ENCODE results near the gene RAB31.

The RAB31 gene

DNA sequence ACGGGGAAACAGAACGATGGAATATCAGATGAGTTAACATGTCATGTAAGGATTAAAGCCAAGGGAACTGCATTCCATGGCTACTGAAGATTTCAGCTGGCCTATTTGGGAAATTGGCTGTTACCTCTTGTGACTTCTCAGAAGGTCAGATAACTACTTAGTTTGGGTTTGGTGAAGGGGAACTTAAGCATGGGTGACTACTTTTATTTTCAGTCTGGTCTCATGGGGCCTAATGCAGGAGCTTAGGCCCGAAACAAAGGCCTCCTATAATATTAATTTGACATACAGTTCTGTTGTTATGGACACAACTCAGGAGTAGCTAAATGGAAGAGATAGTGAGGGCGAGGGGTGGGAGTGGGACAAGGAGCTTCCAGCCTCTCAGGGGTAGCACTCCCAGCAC, 133.7 kb downstream of the RAB31 start:
- no peak overlapping the region for H3K27ac ChIP-seq
- DNase-seq (ENCODE audit: low read depth, low spot score), result no peak
- TF ChIP-seq EZH2 (IDR thresholded peaks at IDR 0.05), result no peak
- no peak for TF ChIP-seq FOXP2 (optimal IDR thresholded peaks at IDR 0.05; ENCODE audit: control extremely low read depth, extremely low read length, insufficient read depth)
- no peak for TF ChIP-seq POLR2AphosphoS5 (IDR thresholded peaks at IDR 0.05; ENCODE audit: borderline replicate concordance, low read depth, low read length)
- H3K9me3 ChIP-seq (ENCODE audit: low read depth, low read length), result no peaks in the 10 kb centered on the region
- H3K9ac ChIP-seq (ENCODE audit: insufficient read length), result no peak overlapping the region
- H3K36me3 ChIP-seq (ENCODE audit: insufficient read depth, low read length), result no peaks in the 10 kb centered on the region
- no peak overlapping the region for H3K4me3 ChIP-seq

DNA sequence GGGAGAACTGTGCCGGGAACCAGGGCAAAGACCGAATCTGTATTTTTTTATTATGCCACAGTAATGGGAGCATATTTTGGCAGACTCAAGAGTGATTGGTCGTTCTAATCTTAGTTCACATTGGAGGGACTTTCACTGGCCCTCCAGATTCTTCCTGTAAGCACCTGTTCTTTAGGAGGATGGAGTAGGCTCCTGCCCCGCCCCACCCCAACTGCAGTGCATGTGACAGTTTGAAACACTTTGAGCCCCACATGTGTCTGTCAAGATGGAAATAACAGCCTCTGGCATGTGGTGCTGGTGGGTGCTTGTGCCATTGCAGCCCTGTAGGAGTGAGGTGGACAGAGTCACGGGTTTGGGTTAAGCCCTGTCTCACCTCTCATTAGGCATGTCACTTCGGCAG, 134.3 kb downstream of the RAB31 start:
- no peaks in the 10 kb centered on the region for H3K9me3 ChIP-seq (ENCODE audit: low read depth, low read length)
- H3K9ac ChIP-seq (ENCODE audit: insufficient read length), result no peak overlapping the region
- no peak overlapping the region for H3K27ac ChIP-seq
- H3K4me3 ChIP-seq, result no peak overlapping the region
- H3K36me3 ChIP-seq (ENCODE audit: insufficient read depth, low read length), result no peaks in the 10 kb centered on the region
- TF ChIP-seq EZH2 (IDR thresholded peaks at IDR 0.05) (no peak), FOXP2 (optimal IDR thresholded peaks at IDR 0.05; ENCODE audit: control extremely low read depth, extremely low read length, insufficient read depth) (no peak), POLR2AphosphoS5 (IDR thresholded peaks at IDR 0.05; ENCODE audit: borderline replicate concordance, low read depth, low read length) (no peak)
- no peak for DNase-seq (ENCODE audit: low read depth, low spot score)

DNA sequence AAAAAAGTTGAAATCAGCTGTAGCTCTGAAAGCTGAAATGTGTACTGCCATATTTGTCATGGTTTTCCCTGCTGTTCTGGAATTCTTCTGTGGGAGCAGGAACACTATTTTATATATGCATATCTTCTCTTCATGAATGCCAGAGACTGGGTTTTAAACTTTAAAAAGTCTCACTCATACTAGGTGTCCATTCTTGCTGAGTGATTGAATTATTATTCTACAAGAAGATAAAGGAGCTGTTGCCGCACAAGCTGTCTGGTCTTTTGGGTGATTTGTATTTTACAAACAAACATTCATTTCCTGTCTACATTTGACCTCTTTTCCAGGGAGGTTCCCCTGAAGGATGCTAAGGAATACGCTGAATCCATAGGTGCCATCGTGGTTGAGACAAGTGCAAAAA, 137.2 kb downstream of the RAB31 start:
- TF ChIP-seq EZH2 (IDR thresholded peaks at IDR 0.05) (no peak), FOXP2 (optimal IDR thresholded peaks at IDR 0.05; ENCODE audit: control extremely low read depth, extremely low read length, insufficient read depth) (no peak), POLR2AphosphoS5 (IDR thresholded peaks at IDR 0.05; ENCODE audit: borderline replicate concordance, low read depth, low read length) (no peak)
- Histone ChIP-seq H3K4me3 (no peak overlapping the region), H3K9ac (ENCODE audit: insufficient read length) (no peak overlapping the region), H3K36me3 (ENCODE audit: insufficient read depth, low read length) (no peaks in the 10 kb centered on the region), H3K9me3 (ENCODE audit: low read depth, low read length) (no peaks in the 10 kb centered on the region), H3K27ac (no peak overlapping the region)
- no peak for DNase-seq (ENCODE audit: low read depth, low spot score)

DNA sequence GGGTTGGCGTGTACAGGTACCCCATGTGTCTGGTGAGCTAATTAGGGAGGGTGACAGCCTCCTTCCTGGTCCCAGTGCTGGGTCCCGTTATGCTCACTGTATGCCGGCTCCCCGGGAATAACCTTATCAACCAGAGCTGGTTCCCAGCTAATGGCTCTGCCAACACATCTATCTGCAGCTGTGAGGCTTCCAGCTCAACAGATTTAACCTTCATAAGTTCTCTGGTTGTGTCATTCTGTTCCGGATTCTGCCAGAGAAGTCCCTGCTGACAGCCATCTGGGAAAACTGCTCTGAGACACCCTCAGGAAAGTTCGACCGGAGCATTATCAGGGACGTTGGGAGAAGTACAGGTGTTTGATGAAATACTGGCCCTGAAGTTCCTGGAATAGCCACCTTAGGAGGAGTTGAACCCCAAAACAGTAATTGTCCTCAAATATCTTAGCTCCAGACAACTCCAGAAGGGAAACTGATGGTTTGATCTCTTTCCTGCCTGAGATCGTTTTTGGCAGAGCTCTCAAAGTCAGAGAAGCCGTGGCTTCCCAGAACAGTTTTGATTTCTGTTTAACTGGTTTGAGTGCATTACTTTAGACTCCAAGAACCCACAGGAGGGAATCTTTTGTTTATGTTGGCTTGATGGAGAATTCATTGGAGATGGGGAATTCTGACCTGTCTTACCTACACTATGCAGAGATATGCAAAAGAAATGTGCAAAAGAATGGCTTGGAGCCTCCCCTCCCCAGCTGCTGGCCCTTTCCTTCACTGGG, 138.2 kb downstream of the RAB31 start:
- H3K27ac ChIP-seq, result no peak overlapping the region
- TF ChIP-seq POLR2AphosphoS5 (IDR thresholded peaks at IDR 0.05; ENCODE audit: borderline replicate concordance, low read depth, low read length), result no peak
- no peak for TF ChIP-seq FOXP2 (optimal IDR thresholded peaks at IDR 0.05; ENCODE audit: control extremely low read depth, extremely low read length, insufficient read depth)
- no peak for TF ChIP-seq EZH2 (IDR thresholded peaks at IDR 0.05)
- no peaks in the 10 kb centered on the region for H3K9me3 ChIP-seq (ENCODE audit: low read depth, low read length)
- no peak for DNase-seq (ENCODE audit: low read depth, low spot score)
- no peak overlapping the region for H3K9ac ChIP-seq (ENCODE audit: insufficient read length)
- H3K4me3 ChIP-seq, result no peak overlapping the region
- no peaks in the 10 kb centered on the region for H3K36me3 ChIP-seq (ENCODE audit: insufficient read depth, low read length)

DNA sequence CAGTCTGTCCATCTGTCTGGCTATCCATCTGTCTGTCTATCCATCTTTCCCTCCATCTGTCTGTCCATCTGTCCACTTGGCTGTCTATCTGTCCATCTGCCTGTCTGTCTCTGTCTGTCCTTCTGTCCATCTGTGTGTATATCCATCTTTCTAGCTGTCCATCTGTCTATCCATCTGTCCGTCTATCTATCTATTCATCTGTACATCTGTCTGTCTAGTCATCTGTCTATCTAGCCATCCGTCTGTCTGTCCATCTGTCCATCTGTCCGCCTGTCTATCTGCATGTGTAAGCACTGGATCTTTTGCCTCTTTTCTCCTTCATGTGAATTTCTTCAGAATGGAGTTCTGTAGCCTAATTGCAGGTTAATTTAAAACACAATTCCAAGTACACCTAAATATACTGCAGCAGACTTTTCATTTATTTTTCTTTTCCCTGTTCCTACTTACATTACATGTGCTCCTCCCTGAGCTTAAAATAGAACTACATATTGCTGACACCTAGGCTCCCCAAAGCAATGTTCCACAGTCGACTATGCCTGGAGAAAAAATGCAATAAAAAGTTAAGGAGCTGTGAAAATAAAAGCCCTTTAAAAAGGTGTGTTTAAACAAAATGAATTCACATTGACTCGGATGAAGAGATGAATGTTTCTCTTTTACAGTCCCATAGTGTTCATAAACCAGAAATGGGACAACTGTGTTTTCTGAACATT, 140.2 kb downstream of the RAB31 start:
- Histone ChIP-seq H3K4me3 (no peak overlapping the region), H3K36me3 (ENCODE audit: insufficient read depth, low read length) (no peaks in the 10 kb centered on the region), H3K9me3 (ENCODE audit: low read depth, low read length) (no peaks in the 10 kb centered on the region), H3K27ac (no peak overlapping the region), H3K9ac (ENCODE audit: insufficient read length) (no peak overlapping the region)
- DNase-seq (ENCODE audit: low read depth, low spot score), result no peak
- no peak for TF ChIP-seq POLR2AphosphoS5 (IDR thresholded peaks at IDR 0.05; ENCODE audit: borderline replicate concordance, low read depth, low read length)
- TF ChIP-seq EZH2 (IDR thresholded peaks at IDR 0.05), result no peak
- TF ChIP-seq FOXP2 (optimal IDR thresholded peaks at IDR 0.05; ENCODE audit: control extremely low read depth, extremely low read length, insufficient read depth), result no peak

DNA sequence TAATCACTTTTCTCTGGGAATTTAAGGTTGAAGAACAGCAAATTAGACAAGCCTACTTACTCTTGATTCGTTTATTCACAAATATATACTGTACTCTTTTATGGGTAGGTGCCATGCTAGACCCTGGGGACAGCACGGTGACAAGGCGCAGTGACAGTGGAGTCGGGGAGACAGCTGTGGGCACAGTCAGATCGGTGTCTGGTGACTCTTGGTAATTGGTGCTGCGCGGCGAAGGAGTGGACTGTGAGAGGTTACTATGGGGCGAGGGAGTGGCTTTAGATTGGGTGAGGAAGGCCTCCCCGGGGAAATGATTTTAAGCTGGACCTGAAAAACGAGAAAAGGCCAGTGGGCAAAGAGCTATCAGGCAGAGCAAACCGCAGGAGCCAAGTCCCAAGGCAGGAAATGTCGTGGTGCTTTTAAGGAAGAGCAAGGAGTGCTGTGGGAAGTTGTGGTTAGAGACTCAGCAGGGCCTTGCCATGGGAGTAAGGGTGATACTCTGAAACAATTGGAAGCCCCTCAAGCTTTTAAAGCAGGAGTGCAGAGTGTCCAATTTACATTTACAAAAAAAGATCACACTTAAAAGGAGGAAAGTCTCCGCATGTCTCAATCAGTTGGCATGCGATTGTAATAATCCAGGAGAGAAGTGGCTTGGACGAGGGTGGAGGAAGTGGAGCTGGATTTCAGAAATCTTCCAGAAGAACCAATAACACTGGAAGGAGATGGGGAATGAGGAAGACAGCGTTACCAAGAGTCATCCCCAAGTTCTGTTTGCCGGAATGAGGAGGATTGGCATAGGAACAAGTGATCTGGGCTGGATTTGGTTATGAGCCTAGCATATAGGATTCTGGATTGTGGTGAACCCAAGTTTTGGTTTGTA, 141.5 kb downstream of the RAB31 start:
- no peak for TF ChIP-seq EZH2 (IDR thresholded peaks at IDR 0.05)
- TF ChIP-seq POLR2AphosphoS5 (IDR thresholded peaks at IDR 0.05; ENCODE audit: borderline replicate concordance, low read depth, low read length), result peak; percentile 33; the same call in 1 of the 2 replicates
- TF ChIP-seq FOXP2 (optimal IDR thresholded peaks at IDR 0.05; ENCODE audit: control extremely low read depth, extremely low read length, insufficient read depth), result no peak
- H3K4me3 ChIP-seq, result peak overlapping the region; percentile 10
- no peak overlapping the region for H3K9ac ChIP-seq (ENCODE audit: insufficient read length)
- peak; percentile 63 for DNase-seq (ENCODE audit: low read depth, low spot score)
- H3K9me3 ChIP-seq (ENCODE audit: low read depth, low read length), result no peaks in the 10 kb centered on the region
- H3K36me3 ChIP-seq (ENCODE audit: insufficient read depth, low read length), result no peaks in the 10 kb centered on the region
- no peak overlapping the region for H3K27ac ChIP-seq

DNA sequence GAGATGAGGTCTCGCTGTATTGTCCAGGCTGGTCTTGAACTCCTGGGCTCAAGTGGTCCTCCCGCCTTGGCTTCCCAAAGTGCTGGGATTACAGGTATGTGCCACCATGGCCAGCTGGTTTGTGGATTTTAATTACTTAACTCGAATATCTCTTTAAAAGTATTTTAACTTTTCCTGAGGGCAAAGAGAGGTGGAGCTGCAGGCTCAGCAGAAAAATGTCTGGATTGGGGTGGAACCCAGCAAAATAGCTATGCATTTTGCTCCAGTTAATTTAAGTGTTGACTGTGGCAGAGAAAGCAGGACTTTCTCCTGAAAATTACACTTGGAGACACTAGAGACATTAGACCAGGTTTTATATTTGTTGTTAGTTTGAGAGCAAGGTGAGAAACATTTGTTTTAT, 142.2 kb downstream of the RAB31 start:
- H3K36me3 ChIP-seq (ENCODE audit: insufficient read depth, low read length), result no peaks in the 10 kb centered on the region
- no peak for TF ChIP-seq POLR2AphosphoS5 (IDR thresholded peaks at IDR 0.05; ENCODE audit: borderline replicate concordance, low read depth, low read length)
- no peak for TF ChIP-seq FOXP2 (optimal IDR thresholded peaks at IDR 0.05; ENCODE audit: control extremely low read depth, extremely low read length, insufficient read depth)
- TF ChIP-seq EZH2 (IDR thresholded peaks at IDR 0.05), result no peak
- peak overlapping the region; percentile 10 for H3K4me3 ChIP-seq
- H3K27ac ChIP-seq, result no peak overlapping the region
- H3K9me3 ChIP-seq (ENCODE audit: low read depth, low read length), result no peaks in the 10 kb centered on the region
- DNase-seq (ENCODE audit: low read depth, low spot score), result no peak
- H3K9ac ChIP-seq (ENCODE audit: insufficient read length), result no peak overlapping the region

DNA sequence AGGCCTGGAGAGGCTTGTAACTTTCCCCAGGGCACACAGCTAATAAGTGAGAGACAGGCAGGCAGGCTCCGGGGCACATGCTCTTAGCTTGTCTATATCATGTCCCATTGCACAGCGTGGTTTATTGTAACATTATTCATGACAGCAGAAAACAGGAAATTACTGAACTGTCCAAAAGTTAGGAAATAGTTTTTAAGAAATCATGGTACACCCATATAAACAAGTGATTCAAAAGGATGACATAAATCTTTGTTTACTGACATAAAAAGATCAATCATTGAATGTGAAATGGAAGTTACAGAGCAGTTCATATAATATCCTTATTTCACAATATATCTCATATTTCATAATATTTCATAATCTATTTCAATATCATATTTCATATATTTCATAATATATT, 143.4 kb downstream of the RAB31 start:
- TF ChIP-seq POLR2AphosphoS5 (IDR thresholded peaks at IDR 0.05; ENCODE audit: borderline replicate concordance, low read depth, low read length) (no peak), EZH2 (IDR thresholded peaks at IDR 0.05) (no peak), FOXP2 (optimal IDR thresholded peaks at IDR 0.05; ENCODE audit: control extremely low read depth, extremely low read length, insufficient read depth) (no peak)
- peak; percentile 50 for DNase-seq (ENCODE audit: low read depth, low spot score)
- no peak overlapping the region for H3K27ac ChIP-seq

More for the DNA sequence above, 143.4 kb downstream of the RAB31 start:
- Histone ChIP-seq H3K36me3 (ENCODE audit: insufficient read depth, low read length) (no peaks in the 10 kb centered on the region), H3K9me3 (ENCODE audit: low read depth, low read length) (no peaks in the 10 kb centered on the region), H3K4me3 (no peak overlapping the region), H3K9ac (ENCODE audit: insufficient read length) (no peak overlapping the region)
